ENCODE results near the gene MAN1B1.

The MAN1B1 gene

GRCh38 chr9:137082222-137082924 is 4.4 kb upstream of the MAN1B1 start:
- no peak for DNase-seq (ENCODE audit: low spot score in 2 of 2)
- peaks cover 3% of the 10 kb centered on the region for H3K36me3 Mint-ChIP-seq
- H3K27me3 Mint-ChIP-seq, result no peaks in the 10 kb centered on the region

GRCh38 chr9:137082925-137083290 is 3.9 kb upstream of the MAN1B1 start:
- H3K27ac Mint-ChIP-seq, result no peak overlapping the region
- peaks cover 15% of the 10 kb centered on the region for H3K4me1 Mint-ChIP-seq
- DNase-seq (ENCODE audit: low spot score in 2 of 2), result no peak
- no peaks in the 10 kb centered on the region for H3K9me3 Mint-ChIP-seq
- H3K36me3 Mint-ChIP-seq, result peaks cover 3% of the 10 kb centered on the region
- no peak overlapping the region for H3K4me3 Mint-ChIP-seq
- ATAC-seq (ENCODE audit: low read depth), result no peak
- H3K27me3 Mint-ChIP-seq, result no peaks in the 10 kb centered on the region

More at GRCh38 chr9:137082222-137082924, 4.4 kb upstream of the MAN1B1 start:
- peaks cover 10% of the 10 kb centered on the region for H3K4me1 Mint-ChIP-seq
- no peaks in the 10 kb centered on the region for H3K9me3 Mint-ChIP-seq
- no peak for ATAC-seq (ENCODE audit: low read depth)
- no peak overlapping the region for H3K4me3 Mint-ChIP-seq
- H3K27ac Mint-ChIP-seq, result no peak overlapping the region

DNA sequence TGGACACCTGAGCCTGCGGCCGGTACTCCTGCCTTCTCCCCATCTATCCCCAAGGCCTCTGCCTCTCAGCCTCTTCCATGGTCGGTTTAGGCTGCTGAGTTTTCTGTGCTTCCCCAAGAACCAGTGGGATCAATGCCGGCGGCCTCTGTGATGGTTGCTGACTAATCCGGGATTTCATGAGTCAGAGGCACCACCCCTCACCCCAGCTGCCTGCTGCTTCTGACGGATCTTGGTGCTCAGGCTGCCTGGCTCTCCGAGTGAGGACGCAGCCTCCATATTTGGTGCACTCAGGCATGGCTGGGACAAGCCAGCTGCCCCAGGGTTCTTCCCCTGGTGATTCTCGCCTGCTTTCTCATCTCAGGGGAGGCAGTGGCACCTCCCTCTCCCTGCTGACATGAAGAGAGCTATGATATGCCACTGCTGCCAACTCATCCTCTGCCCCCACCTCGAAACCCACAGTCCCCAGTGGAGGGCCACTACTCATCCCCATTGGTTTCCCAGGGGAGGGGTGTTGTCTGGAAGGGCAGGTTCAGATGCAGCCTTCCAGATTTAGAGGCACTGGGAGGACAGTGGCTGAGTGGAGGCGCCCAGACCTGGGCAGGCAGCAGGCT is 3.3 kb upstream of the MAN1B1 start:
- no peak for DNase-seq (ENCODE audit: low spot score in 2 of 2)

GRCh38 chr9:137084526-137084925 is 2.3 kb upstream of the MAN1B1 start:
- no peak for DNase-seq (ENCODE audit: low spot score in 2 of 2)
- no peak for ATAC-seq (ENCODE audit: low read depth)
- Mint-ChIP-seq H3K9me3 (no peaks in the 10 kb centered on the region), H3K27me3 (no peaks in the 10 kb centered on the region), H3K36me3 (peaks cover 8% of the 10 kb centered on the region), H3K4me1 (peaks cover 28% of the 10 kb centered on the region), H3K27ac (no peak overlapping the region), H3K4me3 (no peak overlapping the region)

More for the DNA sequence above, 3.3 kb upstream of the MAN1B1 start:
- ATAC-seq (ENCODE audit: low read depth), result no peak
- Mint-ChIP-seq H3K4me1 (peaks cover 20% of the 10 kb centered on the region), H3K27ac (no peak overlapping the region), H3K36me3 (peaks cover 3% of the 10 kb centered on the region), H3K27me3 (no peaks in the 10 kb centered on the region), H3K9me3 (no peaks in the 10 kb centered on the region), H3K4me3 (no peak overlapping the region)

DNA sequence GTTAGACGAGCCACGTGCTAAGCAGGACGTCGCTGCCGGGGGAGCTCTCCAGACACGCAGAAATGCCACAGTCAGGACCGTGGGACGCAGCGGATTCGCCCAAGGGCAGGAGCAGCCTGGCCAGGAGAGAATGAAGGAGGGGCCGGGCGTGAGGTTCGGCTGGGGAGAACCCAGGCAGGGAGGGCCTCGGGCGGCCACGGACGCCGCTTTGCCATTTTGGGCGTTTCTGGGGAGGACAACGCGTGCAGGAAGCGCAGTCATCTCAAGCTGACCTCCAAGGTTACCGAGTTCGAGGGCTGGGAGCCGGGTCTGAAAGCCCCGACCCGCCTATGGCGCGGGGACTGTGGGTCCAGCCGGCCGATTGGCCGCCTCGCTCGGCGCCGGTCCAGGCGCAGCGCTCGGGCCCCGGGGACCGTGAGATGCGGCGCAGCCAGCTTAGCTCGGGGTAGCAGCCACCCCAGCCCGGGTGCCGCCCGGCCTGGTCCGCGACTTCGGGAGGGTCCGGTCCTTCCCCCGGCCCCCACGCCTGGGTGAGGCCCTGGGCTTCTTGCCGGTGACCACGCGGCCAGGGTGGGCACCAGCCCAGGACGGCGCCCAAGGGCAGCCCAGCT is 760 bp upstream of the MAN1B1 start:
- peak; percentile 2 for ATAC-seq (ENCODE audit: low read depth)
- peaks cover 29% of the 10 kb centered on the region for H3K4me1 Mint-ChIP-seq
- DNase-seq (ENCODE audit: low spot score in 2 of 2), result no peak

GRCh38 chr9:137087409-137087925 is 682 bp downstream of the MAN1B1 start:
- Mint-ChIP-seq H3K27me3 (no peaks in the 10 kb centered on the region), H3K4me1 (peaks cover 31% of the 10 kb centered on the region), H3K9me3 (no peaks in the 10 kb centered on the region), H3K4me3 (peak overlapping the region; percentile 86), H3K36me3 (peaks cover 11% of the 10 kb centered on the region), H3K27ac (peak overlapping the region; percentile 84)
- DNase-seq (ENCODE audit: low spot score in 2 of 2) (no peak), ATAC-seq (ENCODE audit: low read depth) (no peak)

More for the DNA sequence above, 760 bp upstream of the MAN1B1 start:
- H3K36me3 Mint-ChIP-seq, result peaks cover 6% of the 10 kb centered on the region
- no peaks in the 10 kb centered on the region for H3K9me3 Mint-ChIP-seq
- H3K27me3 Mint-ChIP-seq, result no peaks in the 10 kb centered on the region
- H3K27ac Mint-ChIP-seq, result peak overlapping the region; percentile 88
- peak overlapping the region; percentile 91 for H3K4me3 Mint-ChIP-seq

GRCh38 chr9:137088121-137088520 is 1.3 kb downstream of the MAN1B1 start:
- Mint-ChIP-seq H3K36me3 (peaks cover 11% of the 10 kb centered on the region), H3K27ac (peak overlapping the region; percentile 84), H3K4me1 (peaks cover 31% of the 10 kb centered on the region), H3K27me3 (no peaks in the 10 kb centered on the region), H3K9me3 (no peaks in the 10 kb centered on the region), H3K4me3 (peak overlapping the region; percentile 86)
- DNase-seq (ENCODE audit: low spot score in 2 of 2) (no peak), ATAC-seq (ENCODE audit: low read depth) (no peak)

DNA sequence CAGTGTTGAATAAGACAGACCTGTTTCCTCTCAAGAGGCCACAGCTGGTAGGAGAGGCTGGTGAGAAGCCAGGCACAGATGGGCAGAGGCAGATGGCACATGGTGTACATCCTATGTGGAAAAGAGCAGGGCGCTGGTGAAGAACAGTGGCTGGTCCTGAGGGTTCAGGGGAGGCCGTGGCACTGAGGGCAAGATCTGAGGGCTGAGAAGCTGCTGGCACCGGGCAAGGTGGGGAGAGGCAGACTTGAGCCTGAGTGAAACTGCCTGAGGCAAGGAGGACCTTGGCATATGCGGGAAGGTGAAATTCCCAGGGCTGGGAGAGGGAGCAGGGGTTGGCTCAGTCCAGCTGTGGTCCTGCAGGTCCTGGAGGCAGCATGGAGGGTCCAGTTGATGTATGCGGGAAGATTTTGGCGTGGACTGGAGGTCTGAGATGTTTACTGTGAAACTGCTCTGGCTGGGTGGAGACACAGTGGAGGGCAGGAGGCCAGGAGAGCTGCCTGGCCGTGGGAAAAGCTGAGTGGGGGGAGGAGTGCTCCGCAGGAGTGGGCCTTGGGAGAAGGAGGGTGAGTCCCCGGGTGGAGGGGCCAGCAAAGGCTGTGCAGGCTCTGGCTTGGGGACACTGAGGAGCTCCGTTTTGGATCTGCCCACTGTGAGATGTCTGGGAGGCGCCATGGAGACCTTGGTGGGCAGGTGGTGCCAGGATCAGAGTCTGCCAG is 2.6 kb downstream of the MAN1B1 start:
- Mint-ChIP-seq H3K4me1 (peaks cover 30% of the 10 kb centered on the region), H3K4me3 (no peak overlapping the region), H3K27me3 (no peaks in the 10 kb centered on the region), H3K36me3 (peaks cover 13% of the 10 kb centered on the region), H3K27ac (peak overlapping the region; percentile 2), H3K9me3 (no peaks in the 10 kb centered on the region)
- DNase-seq (ENCODE audit: low spot score in 2 of 2) (no peak), ATAC-seq (ENCODE audit: low read depth) (no peak)

DNA sequence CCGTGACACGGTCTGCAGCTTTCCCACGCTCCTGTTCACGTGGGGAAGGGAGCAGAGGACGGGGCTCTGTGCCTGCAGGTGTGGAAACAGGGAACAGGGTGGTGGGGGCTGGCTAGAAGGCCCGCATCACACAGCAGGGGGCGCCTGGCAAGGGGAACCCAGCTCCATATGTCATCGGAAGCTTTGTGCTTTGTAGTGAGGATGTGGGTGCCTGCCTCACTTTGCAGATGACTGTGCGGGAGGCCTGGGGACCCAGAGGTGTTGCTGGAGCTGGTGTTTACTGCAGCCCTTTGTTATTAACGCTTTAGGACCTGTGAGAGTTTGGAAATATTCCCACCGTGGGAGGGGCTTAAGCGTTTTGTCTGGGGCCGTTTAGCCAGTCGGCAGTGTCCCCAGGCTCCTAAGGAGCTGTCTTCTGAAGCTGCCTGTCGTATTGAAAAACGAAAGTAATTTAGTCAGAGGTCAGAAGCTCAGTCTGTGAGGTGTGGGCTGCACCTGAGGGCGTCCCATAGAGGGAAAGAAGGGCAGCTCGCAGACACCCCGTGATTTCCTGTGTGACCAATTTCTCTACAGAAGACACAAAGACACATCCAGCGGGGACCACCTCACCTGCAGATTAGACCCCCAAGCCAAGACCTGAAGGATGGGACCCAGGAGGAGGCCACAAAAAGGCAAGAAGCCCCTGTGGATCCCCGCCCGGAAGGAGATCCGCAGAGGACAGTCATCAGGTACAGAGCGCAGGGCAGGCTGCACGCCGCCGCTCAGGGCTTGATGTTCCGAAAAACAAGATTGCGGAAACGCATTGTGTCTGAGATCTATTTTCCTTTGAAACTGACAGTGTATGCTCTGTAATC is 9.1 kb downstream of the MAN1B1 start:
- peak overlapping the region; percentile 83 for H3K4me3 Mint-ChIP-seq
- no peaks in the 10 kb centered on the region for H3K9me3 Mint-ChIP-seq
- ATAC-seq (ENCODE audit: low read depth), result peak; percentile 99
- peak overlapping the region; percentile 74 for H3K27ac Mint-ChIP-seq
- H3K36me3 Mint-ChIP-seq, result peaks cover 26% of the 10 kb centered on the region
- peaks cover 14% of the 10 kb centered on the region for H3K4me1 Mint-ChIP-seq
- DNase-seq (ENCODE audit: low spot score in 2 of 2), result peak in 1 of 2 donors; percentile 63
- no peaks in the 10 kb centered on the region for H3K27me3 Mint-ChIP-seq

DNA sequence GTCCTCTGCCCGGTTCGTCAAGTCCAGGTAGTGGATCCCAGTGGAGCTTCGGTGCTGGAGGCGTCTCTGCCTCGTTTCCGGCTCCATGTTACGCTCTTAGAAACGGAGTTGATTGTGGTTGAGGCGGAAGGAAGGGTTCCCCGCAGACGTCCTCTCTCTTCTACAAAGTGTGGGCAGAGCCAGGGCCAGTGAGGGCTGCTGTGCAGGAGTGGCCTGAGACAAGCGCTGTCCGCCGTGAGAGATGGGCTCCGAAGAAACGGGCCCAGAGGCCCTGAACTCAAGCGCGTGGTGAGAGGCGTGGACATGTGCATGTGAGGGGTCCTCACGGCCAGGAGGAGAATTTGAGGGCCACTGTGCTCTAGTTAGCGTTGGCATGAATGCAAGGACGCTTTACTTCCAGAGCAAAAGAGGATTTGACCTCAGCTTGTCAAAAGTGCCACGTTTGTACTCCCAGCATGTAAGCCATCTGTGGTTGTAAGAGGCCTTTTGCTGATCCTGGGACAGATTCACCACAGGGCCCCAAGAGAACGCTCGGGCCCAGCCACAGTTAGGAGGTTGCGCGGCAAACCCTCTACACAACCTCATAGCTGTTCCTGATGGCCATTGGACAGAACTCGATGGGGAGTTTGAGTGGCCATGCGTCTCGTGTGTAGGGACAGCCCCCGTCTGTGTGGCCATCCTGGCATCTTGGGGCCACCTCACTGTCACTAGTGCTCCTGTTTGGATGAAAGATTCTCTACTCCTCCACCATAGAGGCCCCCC is 10.2 kb downstream of the MAN1B1 start:
- Mint-ChIP-seq H3K27ac (no peak overlapping the region), H3K27me3 (no peaks in the 10 kb centered on the region), H3K36me3 (peaks cover 24% of the 10 kb centered on the region), H3K4me3 (no peak overlapping the region), H3K4me1 (peaks cover 12% of the 10 kb centered on the region), H3K9me3 (no peaks in the 10 kb centered on the region)
- DNase-seq (ENCODE audit: low spot score in 2 of 2) (no peak), ATAC-seq (ENCODE audit: low read depth) (no peak)

- H3K4me1 Mint-ChIP-seq, result peaks cover 12% of the 10 kb centered on the region
- DNase-seq (ENCODE audit: low spot score in 2 of 2) (no peak), ATAC-seq (ENCODE audit: low read depth) (no peak)
- H3K4me3 Mint-ChIP-seq, result no peak overlapping the region
- no peak overlapping the region for H3K27ac Mint-ChIP-seq
- H3K27me3 Mint-ChIP-seq, result no peaks in the 10 kb centered on the region
- peaks cover 21% of the 10 kb centered on the region for H3K36me3 Mint-ChIP-seq
- no peaks in the 10 kb centered on the region for H3K9me3 Mint-ChIP-seq
Measured at GRCh38 chr9:137097761-137098462, 11.1 kb downstream of the MAN1B1 start.

DNA sequence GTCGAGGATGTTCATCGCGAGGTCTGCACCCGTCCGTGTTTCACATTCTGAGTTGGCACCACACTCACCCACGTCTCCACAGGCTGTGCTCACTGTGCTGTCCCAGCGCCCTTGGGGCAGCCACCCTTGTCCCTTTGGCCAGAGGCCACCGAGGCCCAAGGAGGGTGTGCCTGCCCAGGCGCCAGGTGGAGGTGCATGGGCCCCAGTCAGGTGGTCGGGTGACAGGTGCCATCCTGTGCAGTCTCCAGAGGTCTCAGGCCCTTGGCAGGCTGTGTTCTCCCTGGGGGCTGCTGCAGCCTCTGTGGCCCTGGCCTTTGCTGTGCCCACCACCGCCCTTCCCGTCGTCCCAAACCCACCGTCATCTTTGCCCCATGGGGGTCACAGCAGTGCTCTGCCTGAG is 12.4 kb downstream of the MAN1B1 start:
- DNase-seq (ENCODE audit: low spot score in 2 of 2) (no peak), ATAC-seq (ENCODE audit: low read depth) (no peak)
- H3K4me3 Mint-ChIP-seq, result no peak overlapping the region

More for the DNA sequence above, 12.4 kb downstream of the MAN1B1 start:
- no peaks in the 10 kb centered on the region for H3K9me3 Mint-ChIP-seq
- peaks cover 23% of the 10 kb centered on the region for H3K36me3 Mint-ChIP-seq
- H3K27ac Mint-ChIP-seq, result no peak overlapping the region
- peaks cover 10% of the 10 kb centered on the region for H3K4me1 Mint-ChIP-seq
- H3K27me3 Mint-ChIP-seq, result no peaks in the 10 kb centered on the region
